H9 (cell line): Measurements from ENCODE around the gene SP2. TPM values are rescaled to one million over a fixed set of nuclear protein-coding genes. Genes with fewer than 3 reads are reported as not detected.
A peak's percentile ranks its signal among the peaks of the same experiment; 100 is the strongest.

Experiments used
- DNase-seq: peaks from one replicate; pipeline ENCODE4 v3.0.0-alpha.2; 2017
- H2AFZ ChIP-seq: one replicate; pipeline ENCODE4 v1.6.1; 2013; ENCODE audit warnings: mild to moderate bottlenecking, low read length, control low read depth, moderate library complexity
- H2AK5ac ChIP-seq: 2 replicates; pipeline ENCODE4 v1.6.1; 2013; ENCODE audit warnings: low read length, control low read depth, mixed read lengths; ENCODE audit not compliant: insufficient read length
- H2BK120ac ChIP-seq: one replicate; pipeline ENCODE4 v1.6.1; 2013; ENCODE audit warnings: low read depth, mild to moderate bottlenecking, low read length, control low read depth, inconsistent platforms; ENCODE audit not compliant: poor library complexity, severe bottlenecking
- H2BK12ac ChIP-seq: 2 replicates; pipeline ENCODE4 v1.6.1; 2013; ENCODE audit warnings: low read length, control low read depth, mixed read lengths, low read depth; ENCODE audit not compliant: insufficient read length
- H2BK15ac ChIP-seq: 2 replicates; pipeline ENCODE4 v1.6.1; 2013; ENCODE audit warnings: low read depth, low read length, control low read depth
- H2BK20ac ChIP-seq: one replicate; pipeline ENCODE4 v1.6.1; 2013; ENCODE audit warnings: low read depth, mild to moderate bottlenecking, low read length, control low read depth, inconsistent platforms; ENCODE audit not compliant: poor library complexity, severe bottlenecking
- H2BK5ac ChIP-seq: 2 replicates; pipeline ENCODE4 v1.6.1; 2013; ENCODE audit warnings: low read length, control low read depth, mixed read lengths; ENCODE audit not compliant: insufficient read length
- H3K14ac ChIP-seq: 2 replicates; pipeline ENCODE4 v1.6.1; 2013; ENCODE audit warnings: low read length, control low read depth; ENCODE audit not compliant: insufficient read depth
- H3K18ac ChIP-seq: 2 replicates; pipeline ENCODE4 v1.6.1; 2013; ENCODE audit warnings: low read depth, mild to moderate bottlenecking, mixed read lengths, low read length, control low read depth; ENCODE audit not compliant: insufficient read length
- H3K23ac ChIP-seq: 2 replicates; pipeline ENCODE4 v1.6.1; 2013; ENCODE audit warnings: low read length, control low read depth, mixed read lengths, low read depth; ENCODE audit not compliant: insufficient read length
- H3K23me2 ChIP-seq: 2 replicates; pipeline ENCODE4 v1.6.1; 2013; ENCODE audit warnings: low read depth, mild to moderate bottlenecking, mixed read lengths, low read length, control low read depth; ENCODE audit not compliant: insufficient read length, poor library complexity, severe bottlenecking
- H3K27ac ChIP-seq: 2 replicates; pipeline ENCODE4 v1.5.1; 2013; ENCODE audit warnings: low read length, control low read depth, mixed read lengths, low read depth; ENCODE audit not compliant: insufficient read length
- H3K27me3 ChIP-seq: 2 replicates; pipeline ENCODE4 v1.6.1; 2013; ENCODE audit warnings: low read length, control low read depth, inconsistent platforms; ENCODE audit not compliant: insufficient read depth
- H3K4ac ChIP-seq: 2 replicates; pipeline ENCODE4 v1.6.1; 2013; ENCODE audit warnings: low read depth, mild to moderate bottlenecking, control low read depth, inconsistent platforms, low read length, moderate library complexity
- H3K4me1 ChIP-seq: 2 replicates; pipeline ENCODE4 v1.6.1; 2013; ENCODE audit warnings: low read length, control low read depth, inconsistent platforms; ENCODE audit not compliant: insufficient read depth
- H3K4me2 ChIP-seq: 2 replicates; pipeline ENCODE4 v1.6.1; 2013; ENCODE audit warnings: low read length, control low read depth, mixed read lengths; ENCODE audit not compliant: insufficient read length, insufficient read depth
- H3K56ac ChIP-seq: 2 replicates; pipeline ENCODE4 v1.6.1; 2013; ENCODE audit warnings: low read depth, mild to moderate bottlenecking, mixed read lengths, low read length, control low read depth; ENCODE audit not compliant: insufficient read length
- H3K79me1 ChIP-seq: 2 replicates; pipeline ENCODE4 v1.6.1; 2013; ENCODE audit warnings: low read depth, mild to moderate bottlenecking, moderate library complexity, low read length, control low read depth, inconsistent platforms; ENCODE audit not compliant: insufficient read depth, poor library complexity, severe bottlenecking
- H3K79me2 ChIP-seq: 2 replicates; pipeline ENCODE4 v1.6.1; 2013; ENCODE audit warnings: low read length, control low read depth, inconsistent platforms; ENCODE audit not compliant: insufficient read depth
- H3K9ac ChIP-seq: 2 replicates; pipeline ENCODE4 v1.6.1; 2013; ENCODE audit warnings: low read length, control low read depth, mixed read lengths; ENCODE audit not compliant: insufficient read length; ENCODE audit errors: extremely low read depth
- H3K9me3 ChIP-seq: one replicate; pipeline ENCODE4 v1.6.1; 2013; ENCODE audit warnings: low read depth, low read length, inconsistent platforms; ENCODE audit not compliant: control insufficient read depth
- H3T11ph ChIP-seq: one replicate; pipeline ENCODE4 v1.6.1; 2013; ENCODE audit warnings: mild to moderate bottlenecking, low read length, control low read depth, inconsistent platforms
- H4K20me1 ChIP-seq: one replicate; pipeline ENCODE4 v1.6.1; 2013; ENCODE audit not compliant: control insufficient read depth, insufficient read length, insufficient read depth
- H4K5ac ChIP-seq: 2 replicates; pipeline ENCODE4 v1.6.1; 2013; ENCODE audit warnings: low read depth, mild to moderate bottlenecking, mixed read lengths, low read length, control low read depth; ENCODE audit not compliant: insufficient read length
- H4K8ac ChIP-seq: replicated peaks from 2 replicates; pipeline ENCODE4 v1.6.1; 2013; ENCODE audit warnings: low read length, control low read depth, mixed read lengths, low read depth; ENCODE audit not compliant: insufficient read length
- H4K91ac ChIP-seq: 2 replicates; pipeline ENCODE4 v1.6.1; 2013; ENCODE audit warnings: low read depth, mild to moderate bottlenecking, moderate library complexity, mixed read lengths, low read length, control low read depth; ENCODE audit not compliant: insufficient read length
- H3K27ac Mint-ChIP-seq, 3 experiments: 2 replicates in 2 of 3; 3 replicates in 1 of 3; pipeline ENCODE4 v1.8.0; 2020 to 2021; ENCODE audit warnings: mixed read lengths in 3 of 3, mild to moderate bottlenecking in 1 of 3, moderate library complexity in 1 of 3
- H3K27me3 Mint-ChIP-seq: 2 replicates; pipeline ENCODE4 v1.8.0; 2021; ENCODE audit warnings: low read depth, mild to moderate bottlenecking, moderate library complexity, mixed read lengths
- H3K36me3 Mint-ChIP-seq, 3 experiments: 2 replicates in 2 of 3; 3 replicates in 1 of 3; pipeline ENCODE4 v1.8.0; 2020 to 2021; ENCODE audit warnings: low read depth in 3 of 3, mixed read lengths in 3 of 3; ENCODE audit not compliant: insufficient read depth in 1 of 3
- H3K4me1 Mint-ChIP-seq, 2 experiments: 2 replicates each; pipeline ENCODE4 v1.8.0; 2020; ENCODE audit warnings: mixed read lengths in 2 of 2
- H3K4me3 Mint-ChIP-seq, 2 experiments: 2 replicates in 1 of 2; 3 replicates in 1 of 2; pipeline ENCODE4 v1.8.0; 2020 to 2021; ENCODE audit warnings: mild to moderate bottlenecking in 2 of 2, mixed read lengths in 2 of 2, moderate library complexity in 1 of 2
- H3K9me3 Mint-ChIP-seq, 2 experiments: 2 replicates in 1 of 2; 3 replicates in 1 of 2; pipeline ENCODE4 v1.8.0; 2020; ENCODE audit warnings: mild to moderate bottlenecking in 2 of 2, mixed read lengths in 2 of 2, moderate library complexity in 1 of 2
- WGBS: extraction: QIAGEN DNeasy Blood & Tissue Kit; methylation state at CpG from one replicate; pipeline ENCODE4 v1.1.7; 2013; ENCODE audit warnings: missing lambda C conversion rate, low lambda C conversion rate, mixed read lengths; ENCODE audit not compliant: insufficient read length; ENCODE audit errors: extremely low coverage; 5-methylcytosine and 5-hydroxymethylcytosine counted together
- total RNA-seq: library from RNA; stranded (reverse); gene quantifications from 2 replicates; pipeline ENCODE4 v1.2.1, GENCODE V29; 2021
- TF ChIP-seq, protein P1 (sequence below): fragments of 200-600 bp; sonication (generic); conservative IDR thresholded peaks from 3 replicates; pipeline ENCODE4 v1.8.0; 2021; ENCODE audit warnings: antibody characterized with exemption, mild to moderate bottlenecking

Gene SP2
- total RNA-seq, 1 experiment from 2014 or later: 19.3 TPM

DNA sequence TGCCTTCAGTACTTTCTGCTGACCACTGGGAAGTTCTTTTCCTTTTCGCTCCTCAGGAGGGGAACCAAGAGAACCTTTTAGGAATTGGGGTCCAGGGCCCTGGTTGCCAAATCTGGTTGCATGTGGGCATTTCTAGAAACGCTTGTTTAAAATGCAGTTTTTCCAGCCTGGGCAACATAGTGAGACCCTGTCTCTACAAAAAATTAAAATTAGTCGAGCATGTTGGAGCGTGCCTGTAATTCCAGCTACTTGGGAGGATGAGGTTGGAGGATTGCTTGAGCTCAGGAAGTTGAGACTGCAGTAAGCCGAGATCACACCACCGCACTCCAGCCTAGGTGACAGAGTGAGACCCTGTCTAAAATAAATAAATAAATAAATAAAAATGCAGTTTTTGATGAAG, 46.5 kb downstream of the SP2 start:
- Histone ChIP-seq H3K79me2 (no peaks in the 10 kb centered on the region), H3K9ac (no peak overlapping the region), H2BK12ac (no peak overlapping the region), H4K8ac (no peak overlapping the region), H3K4ac (no peak overlapping the region), H2AK5ac (no peak overlapping the region), H3K79me1 (no peaks in the 10 kb centered on the region), H4K5ac (no peak overlapping the region), H3K56ac (no peak overlapping the region), H2AFZ (no peak overlapping the region), H3K23me2 (peaks cover 9% of the 10 kb centered on the region), H2BK20ac (no peak overlapping the region), H2BK15ac (no peak overlapping the region), H4K20me1 (no peaks in the 10 kb centered on the region), H3K4me2 (peak overlapping the region; percentile 98), H3K18ac (no peak overlapping the region), H4K91ac (no peak overlapping the region), H3K27me3 (peaks cover 2% of the 10 kb centered on the region; the same call in 1 of the 2 replicates), H3K23ac (no peak overlapping the region), H3K27ac (no peak overlapping the region), H2BK120ac (no peak overlapping the region), H2BK5ac (no peak overlapping the region), H3K14ac (no peak overlapping the region), H3K4me1 (no peaks in the 10 kb centered on the region), H3T11ph (no peak overlapping the region), H3K9me3 (no peaks in the 10 kb centered on the region)
- H3K27me3 Mint-ChIP-seq: peaks cover 34% of the 10 kb centered on the region
- peaks cover 0 to 3% (median 0%) of the 10 kb centered on the region in 3 experiments; a peak in 4 of 7 replicates for H3K36me3 Mint-ChIP-seq
- TF ChIP-seq, protein P1, sequence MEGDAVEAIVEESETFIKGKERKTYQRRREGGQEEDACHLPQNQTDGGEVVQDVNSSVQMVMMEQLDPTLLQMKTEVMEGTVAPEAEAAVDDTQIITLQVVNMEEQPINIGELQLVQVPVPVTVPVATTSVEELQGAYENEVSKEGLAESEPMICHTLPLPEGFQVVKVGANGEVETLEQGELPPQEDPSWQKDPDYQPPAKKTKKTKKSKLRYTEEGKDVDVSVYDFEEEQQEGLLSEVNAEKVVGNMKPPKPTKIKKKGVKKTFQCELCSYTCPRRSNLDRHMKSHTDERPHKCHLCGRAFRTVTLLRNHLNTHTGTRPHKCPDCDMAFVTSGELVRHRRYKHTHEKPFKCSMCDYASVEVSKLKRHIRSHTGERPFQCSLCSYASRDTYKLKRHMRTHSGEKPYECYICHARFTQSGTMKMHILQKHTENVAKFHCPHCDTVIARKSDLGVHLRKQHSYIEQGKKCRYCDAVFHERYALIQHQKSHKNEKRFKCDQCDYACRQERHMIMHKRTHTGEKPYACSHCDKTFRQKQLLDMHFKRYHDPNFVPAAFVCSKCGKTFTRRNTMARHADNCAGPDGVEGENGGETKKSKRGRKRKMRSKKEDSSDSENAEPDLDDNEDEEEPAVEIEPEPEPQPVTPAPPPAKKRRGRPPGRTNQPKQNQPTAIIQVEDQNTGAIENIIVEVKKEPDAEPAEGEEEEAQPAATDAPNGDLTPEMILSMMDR: no peak
- H3K4me3 Mint-ChIP-seq: peak overlapping the region in 1 of 2 experiments; percentile 83; a peak in 2 of 5 replicates
- H3K4me1 Mint-ChIP-seq: peaks cover 9 to 13% of the 10 kb centered on the region in 2 experiments
- no CpG with 5 or more reads among the region's 6 CpGs for WGBS
- no peak for DNase-seq
- no peak overlapping the region for H3K27ac Mint-ChIP-seq
- no peaks in the 10 kb centered on the region; a peak in 3 of 5 replicates for H3K9me3 Mint-ChIP-seq
